Measurements from ENCODE around the gene CLEC18B.

GRCh38 chr16:74438492-74438979, 17.3 kb upstream of the CLEC18B start:
- TF ChIP-seq EZH2 (IDR thresholded peaks at IDR 0.05; ENCODE audit: insufficient read depth, low read length) = no peak
- TF ChIP-seq, protein P1, sequence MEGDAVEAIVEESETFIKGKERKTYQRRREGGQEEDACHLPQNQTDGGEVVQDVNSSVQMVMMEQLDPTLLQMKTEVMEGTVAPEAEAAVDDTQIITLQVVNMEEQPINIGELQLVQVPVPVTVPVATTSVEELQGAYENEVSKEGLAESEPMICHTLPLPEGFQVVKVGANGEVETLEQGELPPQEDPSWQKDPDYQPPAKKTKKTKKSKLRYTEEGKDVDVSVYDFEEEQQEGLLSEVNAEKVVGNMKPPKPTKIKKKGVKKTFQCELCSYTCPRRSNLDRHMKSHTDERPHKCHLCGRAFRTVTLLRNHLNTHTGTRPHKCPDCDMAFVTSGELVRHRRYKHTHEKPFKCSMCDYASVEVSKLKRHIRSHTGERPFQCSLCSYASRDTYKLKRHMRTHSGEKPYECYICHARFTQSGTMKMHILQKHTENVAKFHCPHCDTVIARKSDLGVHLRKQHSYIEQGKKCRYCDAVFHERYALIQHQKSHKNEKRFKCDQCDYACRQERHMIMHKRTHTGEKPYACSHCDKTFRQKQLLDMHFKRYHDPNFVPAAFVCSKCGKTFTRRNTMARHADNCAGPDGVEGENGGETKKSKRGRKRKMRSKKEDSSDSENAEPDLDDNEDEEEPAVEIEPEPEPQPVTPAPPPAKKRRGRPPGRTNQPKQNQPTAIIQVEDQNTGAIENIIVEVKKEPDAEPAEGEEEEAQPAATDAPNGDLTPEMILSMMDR (IDR thresholded peaks at IDR 0.05; ENCODE audit: insufficient read depth, low read depth, low read length) = no peak

Measured in astrocyte (in vitro differentiated cells and primary cell).